ENCODE measurements around the gene MMP28.

Gene MMP28

DNA sequence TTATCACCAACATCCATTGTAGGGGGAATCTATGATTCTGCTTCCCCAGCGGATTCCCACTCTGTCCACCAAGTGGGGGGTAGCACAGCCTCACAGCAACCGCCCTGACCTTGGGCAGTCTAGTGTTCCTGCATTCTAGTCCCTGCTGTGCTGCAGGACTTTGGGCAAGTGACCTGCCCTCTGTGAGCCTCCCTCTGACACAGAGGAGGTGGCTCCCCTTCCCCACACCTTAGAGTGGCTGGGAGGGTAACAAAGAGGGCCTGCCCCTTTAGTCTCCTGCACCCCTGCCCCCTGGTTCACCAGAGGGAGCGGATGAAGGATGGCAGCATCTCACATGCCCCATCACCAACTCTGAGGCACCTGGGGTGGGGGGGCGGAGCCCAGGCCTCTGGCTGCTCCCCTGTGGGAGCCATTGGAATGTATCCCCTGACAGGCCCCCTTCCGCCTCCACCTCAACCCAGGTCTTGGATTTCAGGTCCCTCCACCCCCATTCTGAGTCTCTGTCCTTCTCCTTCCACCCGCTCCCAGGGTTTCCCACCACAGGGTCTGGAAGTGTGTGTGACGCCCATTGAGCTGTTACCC, 52.5 kb downstream of the MMP28 start:
- DNase-seq (ENCODE audit: low read depth) = no peak

DNA sequence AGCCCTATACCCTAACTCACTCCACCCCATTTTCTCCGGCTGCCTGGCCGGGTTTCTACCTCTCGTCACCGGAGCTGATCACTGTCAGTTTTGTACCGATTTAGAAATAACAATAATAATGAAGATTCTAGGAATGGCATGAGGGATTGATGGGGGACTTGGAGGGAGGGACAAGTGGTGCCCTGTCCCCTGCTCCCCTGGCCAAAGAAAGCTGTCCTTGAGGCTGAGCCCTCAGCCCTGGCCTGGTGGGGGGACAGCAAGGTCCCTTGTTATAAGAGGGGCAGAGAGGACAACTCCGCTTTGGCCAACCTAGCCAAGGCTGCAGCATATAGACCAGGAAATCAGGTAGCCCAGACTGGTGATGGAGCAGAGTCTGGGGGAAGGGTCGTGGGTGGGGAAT, 52.9 kb downstream of the MMP28 start:
- no peak for DNase-seq (ENCODE audit: low read depth)

DNA sequence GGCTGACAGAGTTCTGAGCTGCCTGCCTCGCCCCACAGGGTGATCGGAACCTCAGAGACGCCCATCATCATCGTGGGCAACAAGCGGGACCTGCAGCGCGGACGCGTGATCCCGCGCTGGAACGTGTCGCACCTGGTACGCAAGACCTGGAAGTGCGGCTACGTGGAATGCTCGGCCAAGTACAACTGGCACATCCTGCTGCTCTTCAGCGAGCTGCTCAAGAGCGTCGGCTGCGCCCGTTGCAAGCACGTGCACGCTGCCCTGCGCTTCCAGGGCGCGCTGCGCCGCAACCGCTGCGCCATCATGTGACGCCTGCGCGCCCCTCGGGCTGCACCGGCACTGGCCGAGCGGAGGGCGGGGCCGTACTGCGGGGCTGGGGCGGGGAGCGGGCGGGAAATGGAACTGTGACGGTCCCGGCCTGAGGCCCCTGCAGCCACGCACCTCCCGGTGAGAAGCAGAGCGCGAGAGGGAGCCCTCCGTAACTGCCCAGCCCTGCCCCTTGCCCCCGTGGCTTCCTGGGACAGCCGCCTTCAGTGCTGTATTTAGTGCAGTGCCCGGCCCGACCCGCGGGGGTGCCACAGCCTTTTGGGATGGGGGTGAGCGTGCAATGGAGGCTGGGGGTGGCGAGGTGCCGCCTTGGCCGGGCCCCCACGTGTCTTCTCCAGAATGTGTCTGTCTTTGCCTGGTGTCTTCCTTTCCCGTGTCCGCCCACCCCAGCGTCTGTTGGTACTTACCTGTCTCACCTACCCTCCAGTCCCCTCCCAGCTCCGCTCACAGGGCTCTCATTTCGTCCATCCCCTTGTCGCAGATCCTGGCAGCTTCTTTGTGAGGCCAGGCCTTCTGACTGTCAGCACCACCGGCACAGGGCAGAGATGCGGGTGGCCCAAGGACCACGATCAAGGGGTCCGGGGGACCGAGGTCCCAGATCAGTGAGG, 54.2 kb downstream of the MMP28 start:
- DNase-seq (ENCODE audit: low read depth) = no peak

DNA sequence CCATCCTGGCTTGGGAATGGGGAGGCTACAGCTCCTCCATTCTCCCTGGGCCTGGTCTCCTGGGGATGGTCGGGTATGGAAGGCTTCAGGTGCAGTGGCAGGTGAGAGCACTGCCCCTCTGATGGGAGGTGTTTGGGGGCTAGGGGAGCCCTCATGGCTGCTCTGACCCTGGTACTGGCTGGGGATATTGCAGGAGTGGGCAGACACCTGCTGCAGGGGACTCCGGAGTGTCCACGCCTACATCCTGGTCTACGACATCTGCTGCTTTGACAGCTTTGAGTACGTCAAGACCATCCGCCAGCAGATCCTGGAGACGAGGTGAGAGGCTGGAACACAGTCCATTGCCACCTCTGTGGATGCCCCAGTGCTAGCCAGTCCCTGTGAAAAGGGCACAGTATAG, 55.2 kb downstream of the MMP28 start:
- DNase-seq (ENCODE audit: low read depth) = no peak

DNA sequence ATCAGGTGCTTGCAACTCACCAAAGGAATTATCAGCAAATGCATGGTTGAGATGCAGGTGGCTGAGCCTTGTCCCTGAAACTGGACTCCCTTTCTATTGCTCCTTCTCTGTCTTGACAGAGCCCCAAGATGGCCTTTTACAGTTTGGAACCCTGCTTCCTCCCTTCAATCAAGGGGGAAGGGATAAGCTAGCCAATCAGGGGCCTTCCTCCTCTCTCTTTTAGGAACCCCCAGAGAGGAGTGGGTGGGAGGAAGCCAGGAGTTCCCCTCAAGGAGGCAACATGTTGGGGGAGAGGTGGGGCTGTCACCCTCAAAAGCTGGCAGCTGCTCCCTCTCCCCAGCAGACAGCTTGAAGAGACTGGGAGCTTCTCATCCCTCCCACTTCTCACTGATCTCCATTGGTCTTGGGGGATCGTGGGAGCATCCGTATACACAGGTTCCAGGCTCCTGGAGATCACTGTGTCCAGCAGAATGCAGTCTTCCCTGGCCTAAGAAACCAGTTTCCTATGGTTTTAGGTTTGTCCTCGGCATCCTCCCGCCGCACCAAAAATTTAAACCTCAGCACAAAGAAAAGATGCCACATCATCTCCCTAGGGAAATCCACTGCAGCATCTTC, 56.8 kb downstream of the MMP28 start:
- no peak for DNase-seq (ENCODE audit: low read depth)

DNA sequence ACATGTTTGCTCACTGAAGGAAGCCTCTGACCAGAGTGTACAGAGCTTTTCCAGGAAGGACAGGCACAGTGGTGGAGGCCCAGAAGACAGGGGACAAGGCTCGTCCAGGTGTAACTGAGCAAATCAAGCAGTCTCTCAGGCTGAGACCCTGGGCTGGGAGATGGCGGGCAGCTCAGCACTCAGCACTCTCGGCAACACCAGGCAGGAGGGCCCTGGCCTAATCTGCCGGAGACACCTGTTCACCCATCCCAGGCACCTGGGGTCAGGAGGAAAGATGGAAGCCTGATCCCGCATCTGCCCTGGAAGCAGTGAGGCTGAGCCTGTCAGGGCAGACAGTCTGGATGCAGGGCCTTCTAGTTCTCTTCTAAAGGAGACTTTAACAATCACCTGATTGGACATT, 59.2 kb downstream of the MMP28 start:
- no peak for DNase-seq (ENCODE audit: low read depth)

DNA sequence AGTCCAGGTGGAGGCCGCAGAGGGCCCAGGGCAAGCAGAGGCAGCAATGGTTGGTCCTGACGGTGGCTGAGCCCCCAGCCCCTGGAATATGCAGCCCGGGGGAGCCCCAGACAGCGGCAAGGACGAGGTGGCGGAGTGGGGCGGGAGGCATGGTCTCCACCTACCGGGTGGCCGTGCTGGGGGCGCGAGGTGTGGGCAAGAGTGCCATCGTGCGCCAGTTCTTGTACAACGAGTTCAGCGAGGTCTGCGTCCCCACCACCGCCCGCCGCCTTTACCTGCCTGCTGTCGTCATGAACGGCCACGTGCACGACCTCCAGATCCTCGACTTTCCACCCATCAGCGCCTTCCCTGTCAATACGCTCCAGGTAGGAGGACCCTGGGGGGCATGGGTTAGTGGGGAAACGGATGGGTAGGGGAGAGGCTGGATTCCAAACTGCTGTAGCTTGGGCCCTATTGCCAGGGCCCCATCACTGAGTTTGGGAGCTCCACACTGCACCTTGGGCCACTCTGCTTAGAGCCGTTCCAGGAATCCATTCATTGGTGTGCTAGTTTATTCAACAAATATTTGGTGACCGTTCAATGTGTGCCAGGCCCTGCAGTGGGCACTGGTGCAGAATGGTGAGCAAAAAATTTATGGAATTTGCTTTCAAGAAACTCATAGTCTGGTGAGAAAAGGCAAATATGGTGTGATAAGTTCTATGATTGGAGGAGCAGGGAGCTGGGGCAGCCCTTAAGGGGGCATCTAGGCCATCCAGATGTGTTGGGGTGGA, 60.2 kb downstream of the MMP28 start:
- DNase-seq (ENCODE audit: low read depth) = no peak

DNA sequence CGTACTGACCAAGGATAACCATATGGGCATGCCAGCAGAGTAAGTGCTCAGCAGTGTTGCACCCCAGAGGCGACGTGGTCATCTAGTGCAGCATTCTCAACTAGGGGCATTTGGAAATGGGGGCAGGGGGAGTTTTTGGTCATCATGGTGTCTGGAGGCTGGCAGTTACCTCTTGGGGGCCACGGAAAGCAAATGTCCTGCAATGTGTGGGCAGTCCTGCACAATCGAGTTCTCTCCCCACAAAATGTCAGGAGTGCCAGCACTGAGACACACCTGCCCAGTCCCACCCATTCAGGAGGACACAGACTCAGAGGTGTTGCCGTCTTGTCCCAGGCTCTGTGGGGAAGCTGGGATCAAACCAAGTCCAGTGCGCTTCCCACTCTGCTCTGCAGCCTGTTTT, 61.0 kb downstream of the MMP28 start:
- no peak for DNase-seq (ENCODE audit: low read depth)

DNA sequence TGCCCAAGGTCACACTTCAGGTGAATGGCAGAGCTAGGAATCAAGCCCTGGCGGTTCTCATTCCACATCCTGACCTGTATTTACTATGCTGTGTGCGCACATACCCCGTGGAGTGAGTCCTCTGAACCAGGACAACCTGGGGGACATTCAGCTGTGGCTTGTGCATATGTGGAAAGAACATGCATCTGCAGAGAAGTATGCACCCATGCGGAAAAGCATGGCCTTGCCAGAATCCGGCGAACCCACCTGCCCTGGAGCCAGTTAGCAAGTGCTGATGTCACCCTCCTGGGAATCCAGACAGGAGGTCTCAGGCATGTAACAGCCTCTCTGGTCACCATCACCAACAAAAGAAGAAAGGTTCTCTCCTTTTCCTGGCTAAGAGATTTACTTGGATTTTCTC, 62.1 kb downstream of the MMP28 start:
- DNase-seq (ENCODE audit: low read depth) = no peak

DNA sequence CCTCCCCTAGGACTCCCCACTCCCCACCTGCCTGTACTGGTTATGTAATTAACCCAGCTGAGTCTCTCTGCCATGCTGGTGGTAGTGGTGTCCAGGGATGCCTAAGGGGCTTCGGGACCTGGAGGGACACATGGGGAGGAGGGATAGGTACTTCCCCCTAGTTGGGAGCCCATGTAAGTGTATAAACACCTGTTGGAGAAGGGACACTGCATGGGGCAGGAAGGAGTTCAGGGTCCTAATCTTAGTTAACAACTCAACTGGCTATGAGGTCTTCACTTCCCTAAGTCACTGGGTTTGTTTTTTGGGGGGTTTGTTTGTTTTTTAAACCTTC, 62.7 kb downstream of the MMP28 start:
- DNase-seq (ENCODE audit: low read depth) = no peak

DNA sequence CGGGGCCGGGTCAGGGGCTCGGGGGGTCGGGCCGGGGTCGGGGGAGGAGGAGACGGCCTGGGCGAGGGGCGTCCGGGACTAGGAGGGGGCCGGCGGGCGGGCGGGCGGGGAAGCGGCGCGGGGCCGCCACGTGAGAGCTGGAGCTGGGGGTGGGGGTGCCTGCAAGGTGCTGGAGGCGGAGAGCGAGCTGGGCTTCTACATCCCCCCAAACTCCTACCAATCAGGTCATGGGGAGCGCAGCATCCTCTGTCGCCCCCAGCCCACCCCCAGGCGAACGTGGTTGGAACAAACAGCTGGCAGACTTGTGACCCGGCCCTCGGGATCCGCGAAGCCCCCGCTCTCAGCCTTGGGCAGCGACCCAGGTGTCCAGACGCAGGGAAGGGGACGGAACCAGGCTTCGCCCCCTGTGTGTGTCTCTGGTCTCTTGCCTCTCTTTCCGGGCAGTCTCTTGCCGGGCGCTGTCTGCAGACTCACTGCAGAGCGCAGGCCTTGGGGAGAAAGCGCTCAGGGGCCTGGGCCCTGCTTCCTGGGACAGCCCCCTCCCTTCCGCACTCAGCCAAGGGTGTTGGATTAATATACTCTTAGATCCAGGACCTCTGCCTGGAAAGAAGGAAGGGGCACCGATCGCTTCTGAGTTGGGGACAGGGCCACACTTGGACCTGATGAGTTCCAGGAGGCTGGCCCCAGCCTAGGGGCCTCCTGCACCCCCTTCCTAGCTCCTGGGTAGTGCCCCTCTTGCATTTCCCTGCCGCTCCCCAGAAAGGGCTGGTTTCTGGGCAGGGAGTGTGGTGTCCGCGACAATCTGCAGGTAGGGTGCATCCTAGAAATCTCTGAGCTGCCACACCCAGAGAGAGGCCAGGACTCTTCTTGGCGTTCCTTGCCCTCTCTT, 63.3 kb downstream of the MMP28 start:
- DNase-seq (ENCODE audit: low read depth) = no peak

DNA sequence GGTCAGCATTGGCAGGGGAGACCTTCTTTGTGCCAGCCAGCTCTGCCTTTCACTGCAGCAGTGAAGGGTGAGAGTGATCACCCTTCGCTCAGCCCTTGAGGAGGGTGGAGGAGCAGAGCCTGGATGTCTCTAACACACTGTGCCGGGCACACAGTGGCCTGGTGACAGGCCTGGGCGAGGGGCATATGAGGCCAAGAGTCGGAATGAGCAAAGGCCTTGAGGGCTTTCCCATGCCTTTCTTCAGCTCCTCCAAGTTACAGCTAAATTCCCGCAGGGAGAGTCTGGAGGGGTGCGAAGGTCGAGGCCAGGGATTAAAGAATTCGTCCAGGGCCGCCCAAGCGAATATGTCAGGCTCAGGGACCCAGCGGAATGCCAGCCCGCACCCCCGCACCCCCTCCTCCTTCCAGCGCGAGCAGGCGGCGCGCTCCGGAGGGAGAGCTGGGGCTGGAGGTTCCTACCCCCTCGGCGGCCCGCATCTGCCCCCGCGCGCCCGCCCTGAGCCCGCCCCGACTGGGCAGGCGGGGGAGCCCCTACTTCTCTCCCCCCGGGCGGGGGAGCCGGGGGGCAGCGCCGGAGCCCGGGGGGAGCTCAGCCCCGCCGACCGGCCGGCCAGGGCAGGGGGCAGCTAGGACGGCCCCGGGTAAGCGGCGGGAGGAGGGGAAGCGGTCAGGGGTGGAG, 64.1 kb downstream of the MMP28 start, which contains the start of gene RASL10B:
Gene RASL10B, plus strand, starts transcription at position 401 of the 678 bp plus-strand sequence. CDS start 3,546 bp downstream, outside the sequence.
- no peak for DNase-seq (ENCODE audit: low read depth)

DNA sequence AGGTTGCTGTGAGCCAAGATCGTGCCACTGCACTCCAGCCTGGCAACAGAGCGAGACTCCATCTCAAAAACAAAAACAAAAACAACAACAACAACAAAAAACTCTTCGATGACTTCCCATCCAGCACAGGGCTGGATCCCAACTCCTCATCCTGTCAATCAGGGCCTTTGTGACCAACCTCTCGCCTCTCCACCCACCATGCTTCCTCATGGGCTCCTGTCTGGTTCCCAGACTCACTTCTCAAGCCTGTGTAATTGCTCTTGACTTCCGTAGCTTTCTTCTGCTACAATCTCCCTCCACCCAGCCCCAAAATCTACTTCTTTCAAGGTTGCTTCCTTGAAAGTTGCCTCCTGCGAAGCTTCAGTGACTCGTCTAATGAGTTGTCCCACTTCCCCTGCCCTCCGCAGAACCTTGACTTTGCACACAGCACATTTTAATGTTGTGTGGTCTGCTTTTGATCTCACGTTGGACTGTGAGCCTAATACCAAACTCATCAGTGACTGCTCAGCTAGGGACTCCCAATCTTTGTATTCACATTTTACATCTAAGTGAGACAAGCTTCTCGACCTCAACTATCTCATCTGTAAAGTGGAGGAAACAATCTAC, 64.9 kb downstream of the MMP28 start:
- DNase-seq (ENCODE audit: low read depth) = no peak

DNA sequence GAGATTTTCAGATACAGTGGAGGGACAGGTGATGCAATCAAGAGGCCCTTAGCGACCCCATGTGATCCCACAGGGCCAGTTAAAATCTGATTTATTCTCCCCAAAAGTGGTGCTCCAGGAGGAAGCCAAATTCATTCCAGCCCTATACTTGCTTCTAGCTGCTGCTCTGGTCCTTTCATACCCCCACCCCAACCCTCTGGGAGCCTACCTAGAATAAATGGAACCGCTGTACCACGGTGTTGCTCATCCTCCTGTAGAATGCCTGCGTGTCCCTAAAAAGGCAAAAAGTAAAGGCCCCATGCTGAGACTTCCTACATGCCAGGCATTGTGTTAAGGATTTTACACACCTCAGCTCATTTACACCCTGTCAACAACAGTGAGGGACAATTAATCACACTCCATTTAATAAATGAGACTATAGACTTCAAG, 66.0 kb downstream of the MMP28 start:
- DNase-seq (ENCODE audit: low read depth) = no peak

DNA sequence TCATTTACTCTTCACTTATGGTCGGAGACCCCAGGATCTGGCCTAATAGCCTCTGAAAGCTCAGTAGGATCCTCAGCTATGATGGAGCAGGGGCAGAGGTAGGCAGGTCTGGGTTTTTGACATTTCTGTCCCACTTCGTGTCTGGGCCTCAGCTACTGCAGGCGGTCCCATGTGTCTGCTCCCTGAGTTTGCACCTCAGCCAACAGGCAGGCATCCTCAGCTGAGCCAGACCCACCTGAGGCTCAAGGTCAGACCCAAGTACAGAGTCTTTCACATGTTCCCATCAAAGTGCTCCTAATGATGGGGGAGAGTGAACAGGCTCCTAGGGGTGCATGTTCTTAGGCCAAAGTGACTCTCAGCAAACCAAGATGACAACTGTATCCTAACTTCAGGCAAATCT, 66.9 kb downstream of the MMP28 start:
- no peak for DNase-seq (ENCODE audit: low read depth)

DNA sequence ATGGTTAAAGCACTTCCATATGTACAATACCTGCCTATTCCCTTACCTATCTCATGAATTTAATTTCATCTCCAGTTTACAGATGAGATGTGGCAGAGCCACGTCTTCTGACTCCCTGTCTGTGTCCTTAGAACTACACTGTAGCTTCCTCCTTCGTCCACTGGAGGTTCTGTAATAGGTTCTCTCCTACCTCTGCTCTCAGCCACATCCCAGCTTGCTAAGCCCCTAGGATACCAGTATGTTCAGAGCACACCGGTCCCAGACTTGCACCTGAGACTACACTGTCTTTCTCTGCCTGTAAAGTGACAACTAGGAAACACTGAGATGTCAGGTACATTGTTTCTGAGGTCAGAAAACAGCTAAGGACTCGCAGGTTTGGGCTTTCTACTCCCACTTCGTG, 67.8 kb downstream of the MMP28 start:
- no peak for DNase-seq (ENCODE audit: low read depth)

DNA sequence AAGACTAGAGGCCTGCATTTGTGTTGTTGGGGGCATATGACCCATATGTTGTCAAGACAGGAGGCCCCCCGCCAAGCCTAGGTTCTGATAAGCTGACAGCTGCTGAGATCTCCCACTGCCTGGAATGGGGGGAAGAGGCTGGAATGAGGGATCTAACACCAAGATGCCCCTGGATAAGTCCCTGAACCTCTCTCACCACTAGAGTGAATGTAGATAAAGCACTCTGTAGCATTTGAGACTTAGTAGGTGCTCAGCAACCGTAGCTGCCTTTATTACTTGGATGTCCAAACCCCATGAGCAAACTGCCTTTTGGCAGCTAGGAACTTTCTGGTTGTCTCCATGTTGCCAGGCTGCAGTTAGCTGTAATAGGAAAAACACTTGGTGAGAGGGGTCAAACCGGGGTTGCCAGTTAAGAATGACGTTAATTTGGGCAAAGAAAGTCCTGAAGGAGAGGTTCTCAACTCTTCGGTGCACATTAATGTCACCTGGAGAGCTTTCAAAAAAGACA, 68.4 kb downstream of the MMP28 start:
- DNase-seq (ENCODE audit: low read depth) = no peak

DNA sequence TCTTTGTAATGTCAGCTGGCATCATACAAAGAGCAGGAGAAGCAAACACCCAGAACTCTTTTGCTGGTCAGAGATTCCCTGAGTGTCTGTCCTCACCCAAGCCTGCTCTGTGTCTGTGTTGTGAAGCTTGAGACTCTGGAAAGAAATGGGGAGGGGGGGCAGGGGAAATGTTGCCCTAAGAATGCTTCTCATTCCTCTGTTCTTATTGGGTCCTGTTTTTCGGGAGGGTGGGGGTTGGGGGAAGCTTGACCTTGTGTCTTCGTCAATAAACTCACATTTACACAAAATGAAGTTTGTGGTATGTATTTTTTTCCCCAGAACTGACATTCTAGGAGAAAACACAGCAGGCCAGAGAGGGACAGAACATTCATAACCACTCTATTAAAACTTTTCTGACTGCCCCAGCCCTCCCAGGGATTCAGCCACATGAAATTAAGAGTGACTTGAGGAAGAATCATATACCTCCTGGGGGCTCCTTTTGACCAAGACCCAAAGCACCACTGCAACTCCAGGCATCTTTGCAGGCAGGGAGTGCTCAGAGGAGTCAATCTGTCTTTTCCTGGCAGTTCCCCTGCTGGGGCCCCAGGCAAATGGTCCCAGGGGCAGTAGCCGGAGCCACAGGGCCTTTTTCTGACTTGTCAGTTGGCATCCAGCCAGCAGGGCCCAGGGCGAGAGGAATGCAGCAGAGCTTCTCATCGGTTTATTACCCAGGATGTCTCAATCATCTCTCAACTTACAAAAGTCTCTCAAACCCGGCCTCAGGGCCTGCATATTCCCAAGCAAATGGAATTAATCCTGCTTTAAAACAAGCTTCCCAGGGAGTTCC, 69.1 kb downstream of the MMP28 start:
- no peak for DNase-seq (ENCODE audit: low read depth)

DNA sequence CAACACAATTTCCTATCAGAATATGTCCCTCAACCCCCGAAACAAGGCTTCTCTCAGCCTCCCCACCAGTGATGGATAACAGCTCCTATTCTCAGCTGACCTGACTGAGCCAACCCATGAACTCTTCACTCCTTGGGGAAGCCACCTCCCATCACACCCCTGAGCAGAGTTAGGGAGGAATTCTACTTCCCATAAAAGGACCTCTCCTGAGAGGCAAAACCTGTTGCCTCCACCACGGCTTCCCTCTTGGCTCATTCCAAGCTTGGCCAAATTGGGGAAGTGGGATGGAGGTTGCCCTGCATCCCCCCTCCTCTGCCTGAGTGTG, 69.7 kb downstream of the MMP28 start:
- no peak for DNase-seq (ENCODE audit: low read depth)

DNA sequence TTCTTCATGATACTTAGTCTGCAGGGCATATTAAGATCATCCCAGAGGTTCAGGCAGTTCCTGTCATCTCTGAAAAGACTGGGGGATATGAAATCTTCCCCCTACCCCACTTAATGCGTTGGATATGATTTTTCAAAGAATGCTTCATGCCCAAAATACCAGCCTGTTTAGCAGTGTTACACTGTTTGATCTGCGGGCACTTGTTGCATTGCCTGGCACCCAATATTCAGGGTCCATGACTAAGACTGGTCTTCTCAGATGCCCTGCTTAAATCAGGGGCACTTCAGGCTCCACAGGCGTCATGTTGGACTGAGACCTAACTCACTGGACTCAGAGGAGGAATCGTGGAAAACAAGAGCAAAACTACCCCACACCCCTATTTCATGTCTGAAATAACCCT, 70.4 kb downstream of the MMP28 start:
- no peak for DNase-seq (ENCODE audit: low read depth)

Measured in stimulated activated CD8-positive, alpha-beta memory T cell treated with anti-CD3 and anti-CD28 coated beads, Interleukin-15, amount 100 ng/mL, for 24 hours (primary cell).